HG03066 (cell line): ENCODE data around the gene BACH2.
"Not testable (repeated sequence)": the region's sequence is repeated elsewhere in the genome, so short reads cannot be mapped to it uniquely, and the experiment has no call there.

Experiments used
- ATAC-seq: cut with Tn5 transposase; IDR thresholded peaks from one replicate; pipeline ENCODE4 v1.9.1; 2021; ENCODE audit warnings: low read depth; ENCODE audit not compliant: unreplicated experiment

Gene BACH2

GRCh38 chr6:90296341-90297114, at the start of gene BACH2:
TSS of gene BACH2 (minus strand) at chr6:90296843. CDS start at chr6:90008844, 287,999 bp downstream.
- ATAC-seq: peak; percentile 75

- no peak for ATAC-seq
These were observed 46.9 kb upstream of the BACH2 start for GRCh38 chr6:90343576-90343975.

- ATAC-seq: no peak
These were observed 41.8 kb upstream of the BACH2 start for GRCh38 chr6:90338409-90338808.

- no peak for ATAC-seq
These were observed 39.8 kb upstream of the BACH2 start for GRCh38 chr6:90336388-90336947.

- ATAC-seq: no peak
These were observed 37.3 kb upstream of the BACH2 start for GRCh38 chr6:90333928-90334327.

- ATAC-seq: not testable (repeated sequence)
These were observed 36.4 kb upstream of the BACH2 start for GRCh38 chr6:90332978-90333543.

GRCh38 chr6:90329386-90330077, 32.9 kb upstream of the BACH2 start:
- ATAC-seq: no peak

- no peak for ATAC-seq
These were observed 31.4 kb upstream of the BACH2 start for GRCh38 chr6:90328004-90328403.

GRCh38 chr6:90326404-90327057, 29.9 kb upstream of the BACH2 start:
- ATAC-seq: no peak

GRCh38 chr6:90323706-90324105, 27.1 kb upstream of the BACH2 start:
- no peak for ATAC-seq

- ATAC-seq: no peak
These were observed 26.4 kb upstream of the BACH2 start for GRCh38 chr6:90322976-90323474.

GRCh38 chr6:90319979-90320685, 23.5 kb upstream of the BACH2 start:
- ATAC-seq: no peak

- no peak for ATAC-seq
These were observed 22.4 kb upstream of the BACH2 start for GRCh38 chr6:90319044-90319443.

GRCh38 chr6:90315986-90316385, 19.3 kb upstream of the BACH2 start:
- no peak for ATAC-seq

- ATAC-seq: no peak
These were observed 18.8 kb upstream of the BACH2 start for GRCh38 chr6:90315354-90315950.

- ATAC-seq: no peak
These were observed 17.9 kb upstream of the BACH2 start for GRCh38 chr6:90314514-90314913.

- ATAC-seq: no peak
These were observed 14.9 kb upstream of the BACH2 start for GRCh38 chr6:90311569-90311968.

- ATAC-seq: no peak
These were observed 9.3 kb upstream of the BACH2 start for GRCh38 chr6:90305800-90306448.

GRCh38 chr6:90304308-90304707, 7.7 kb upstream of the BACH2 start:
- ATAC-seq: no peak
